Pancreas (tissue), 10 donors: Measurements from ENCODE around the gene BRK1. TPM values are rescaled to one million over a fixed set of nuclear protein-coding genes. Genes with fewer than 3 reads are reported as not detected.
"Not testable (repeated sequence)": the region's sequence is repeated elsewhere in the genome, so short reads cannot be mapped to it uniquely, and the experiment has no call there.

Experiments used
- ATAC-seq, 4 donors: fragments of 200-7000 bp; cut with Tn5 transposase; one replicate each; pipeline versions ENCODE4 v1.8.0 to v1.9.1; 2020; ENCODE audit warnings: mild to moderate bottlenecking in 4 of 4, moderate library complexity in 4 of 4
- DNase-seq, 6 donors: peaks; one replicate each; pipeline ENCODE4 v3.0.0-alpha.2; 2020
- FAIRE-seq: peaks from 2 replicates; lab custom pipeline; 2012; peaks lifted over from hg19 to GRCh38; lab: Jason Lieb, UNC
- H3K27ac ChIP-seq, 4 donors: fragments of 200-600 bp; sonication (generic); 1 replicate in 3 of 4; 2 replicates in 1 of 4; pipeline versions ENCODE4 v1.5.0 to v1.8.0; 2020
- H3K27me3 ChIP-seq, 4 donors: fragments of 200-600 bp; one replicate each; pipeline ENCODE4 v1.8.0; 2021
- H3K36me3 ChIP-seq, 3 donors: fragments of 200-600 bp; sonication (generic) in 1 of 3; one replicate each; pipeline versions ENCODE4 v1.5.0 to v1.8.0; 2020 to 2021
- H3K4me1 ChIP-seq, 3 donors: fragments of 200-600 bp; one replicate each; pipeline ENCODE4 v1.8.0; 2021
- H3K4me3 ChIP-seq, 4 donors: fragments of 200-600 bp; sonication (generic) in 2 of 4; one replicate each; pipeline versions ENCODE4 v1.5.0 to v1.8.0; 2020 to 2021
- H3K9me3 ChIP-seq, 4 donors: fragments of 200-600 bp; one replicate each; pipeline ENCODE4 v1.8.0; 2021
- CTCF ChIP-seq, 4 donors: fragments of 200-600 bp; sonication (generic) in 3 of 4; IDR thresholded peaks; one replicate each; pipeline versions ENCODE4 v1.5.0 to v1.8.0; 2021; ENCODE audit warnings: antibody characterized with exemption in 4 of 4
- WGBS, 2 donors: extraction: QIAGEN DNeasy Blood & Tissue Kit; methylation state at CpG; one replicate each; pipeline ENCODE4 v1.1.7; 2013; 5-methylcytosine and 5-hydroxymethylcytosine counted together
- intact Hi-C, 3 donors: fragments of 100-400 bp; cut with DNase I; formaldehyde crosslinking; loops; one replicate each; pipeline versions ENCODE4 v1.11.1 to v1.14.2; 2022
- polyA plus RNA-seq, 2 donors: library from polyadenylated mRNA; stranded (reverse); fragments of 200-250 nt; gene quantifications; one replicate each; pipeline ENCODE4 v1.2.3, GENCODE V29; 2013
- total RNA-seq, 6 donors: library from RNA; stranded (reverse); fragmentation: NEBNext Ultra II Directional in 4 of 6; extraction: Animal tissue kit (Norgen Biotek cat#: 25700) in 4 of 6; gene quantifications; one replicate each; pipeline versions ENCODE4 v1.2.1 to v1.2.4, GENCODE V29; 2021 to 2023
- donor health status: healthy with polysubstance abuse.
- donor health status: DM: no; HTN: no; CAD: no; lungs with moderate emphysema.
- donor health status: DM: no; HTN: no; CAD: no.
- donor health status: control.
- donor health status: control.
- donor health status: Bipolar disorder and iron deficiency.
- donor health status: DM: yes; HTN: yes; CAD: no.
- donor health status: DM: no; HTN: no; CAD: no.
- donor health status: DM: no; HTN: no; CAD: no.
- donor health status: DM: yes; HTN: yes; CAD: no.

Gene BRK1
- total and polyA plus RNA-seq, 8 donors = 25.3 to 94.1 (median 44.5) TPM

GRCh38 chr3:10088256-10088655 lies 27.2 kb upstream of the BRK1 start:
- H3K36me3 ChIP-seq = no peaks in the 10 kb centered on the region
- no peak overlapping the region for H3K4me3 ChIP-seq
- TF ChIP-seq CTCF (IDR thresholded peaks at IDR 0.05) = no peak
- H3K27ac ChIP-seq = no peak overlapping the region
- no peaks in the 10 kb centered on the region for H3K4me1 ChIP-seq
- no peak for ATAC-seq
- H3K27me3 ChIP-seq = no peaks in the 10 kb centered on the region
- FAIRE-seq = no peak
- no peaks in the 10 kb centered on the region for H3K9me3 ChIP-seq
- DNase-seq = no peak
- 77 to 83% methylated on average over 4 of the region's 4 CpGs for WGBS, 2 donors
- intact Hi-C loops = no loop called here

- intact Hi-C loops = no loop called here
- ATAC-seq (peak; percentile 59 to 76 (median 75)), DNase-seq (peak in 1 of 6 donors; percentile 17), FAIRE-seq (no peak)
- no peak overlapping the region for H3K27ac ChIP-seq
- TF ChIP-seq CTCF (IDR thresholded peaks at IDR 0.05) = no peak
- H3K36me3 ChIP-seq = no peaks in the 10 kb centered on the region
- H3K4me1 ChIP-seq = no peaks in the 10 kb centered on the region
- 42 to 48% methylated on average over 6 of the region's 6 CpGs for WGBS, 2 donors
- no peaks in the 10 kb centered on the region for H3K9me3 ChIP-seq
- H3K4me3 ChIP-seq = no peak overlapping the region
- no peaks in the 10 kb centered on the region for H3K27me3 ChIP-seq
These were observed 25.3 kb upstream of the BRK1 start for GRCh38 chr3:10090179-10090578.

GRCh38 chr3:10090774-10091173 lies 24.7 kb upstream of the BRK1 start:
- H3K36me3 ChIP-seq, H3K4me1 ChIP-seq, H3K27me3 ChIP-seq, H3K4me3 ChIP-seq, H3K9me3 ChIP-seq, DNase-seq, H3K27ac ChIP-seq, FAIRE-seq, intact Hi-C loops: not testable (repeated sequence)
- 18 to 50% methylated on average over 1 of the region's 1 CpG for WGBS, 2 donors
- ATAC-seq = peak; percentile 78 to 85 (median 82)

- H3K9me3 ChIP-seq, intact Hi-C loops, H3K4me1 ChIP-seq, H3K4me3 ChIP-seq, H3K27me3 ChIP-seq, FAIRE-seq, H3K36me3 ChIP-seq, H3K27ac ChIP-seq, DNase-seq: not testable (repeated sequence)
- WGBS, 2 donors = 34% methylated on average over 2 of the region's 2 CpGs; no CpG with 5 or more reads in 1 of the 2 donors
- peak; percentile 58 to 77 (median 64) for ATAC-seq
These were observed 24.1 kb upstream of the BRK1 start for GRCh38 chr3:10091387-10091786.

GRCh38 chr3:10093678-10094077 lies 21.8 kb upstream of the BRK1 start:
- no peak for ATAC-seq
- Histone ChIP-seq H3K4me3 (no peak overlapping the region), H3K27ac (no peak overlapping the region), H3K36me3 (no peaks in the 10 kb centered on the region), H3K9me3 (no peaks in the 10 kb centered on the region), H3K27me3 (no peaks in the 10 kb centered on the region), H3K4me1 (no peaks in the 10 kb centered on the region)
- intact Hi-C loops = no loop called here
- TF ChIP-seq CTCF (IDR thresholded peaks at IDR 0.05) = no peak
- no peak for FAIRE-seq
- 92 to 98% methylated on average over 3 of the region's 3 CpGs for WGBS, 2 donors
- DNase-seq = no peak

GRCh38 chr3:10099041-10099440 lies 16.4 kb upstream of the BRK1 start:
- ATAC-seq = no peak
- 97% methylated on average over 5 of the region's 5 CpGs for WGBS, 2 donors
- H3K36me3 ChIP-seq = no peaks in the 10 kb centered on the region

More at GRCh38 chr3:10099041-10099440, 16.4 kb upstream of the BRK1 start:
- no peaks in the 10 kb centered on the region for H3K4me1 ChIP-seq
- no peaks in the 10 kb centered on the region for H3K27me3 ChIP-seq
- no peak overlapping the region for H3K4me3 ChIP-seq
- FAIRE-seq = no peak
- H3K9me3 ChIP-seq = no peaks in the 10 kb centered on the region
- TF ChIP-seq CTCF (IDR thresholded peaks at IDR 0.05) = no peak
- H3K27ac ChIP-seq = no peak overlapping the region
- intact Hi-C loops = no loop called here
- DNase-seq = no peak
